Fibroblast of skin of left quadriceps (primary cell): Measurements from ENCODE around the gene ZSCAN12.
A peak's percentile ranks its signal among the peaks of the same experiment; 100 is the strongest.

Experiments used
- DNase-seq, 2 experiments: peaks; one replicate each; pipeline ENCODE4 v3.0.0-alpha.2; 2013; ENCODE audit warnings: low read depth in 2 of 2

The ZSCAN12 gene

GRCh38 chr6:28353981-28354676, 45.4 kb downstream of the ZSCAN12 start:
- no peak for DNase-seq

- no peak for DNase-seq
Observed at GRCh38 chr6:28353356-28353755, 46.2 kb downstream of the ZSCAN12 start.

DNA sequence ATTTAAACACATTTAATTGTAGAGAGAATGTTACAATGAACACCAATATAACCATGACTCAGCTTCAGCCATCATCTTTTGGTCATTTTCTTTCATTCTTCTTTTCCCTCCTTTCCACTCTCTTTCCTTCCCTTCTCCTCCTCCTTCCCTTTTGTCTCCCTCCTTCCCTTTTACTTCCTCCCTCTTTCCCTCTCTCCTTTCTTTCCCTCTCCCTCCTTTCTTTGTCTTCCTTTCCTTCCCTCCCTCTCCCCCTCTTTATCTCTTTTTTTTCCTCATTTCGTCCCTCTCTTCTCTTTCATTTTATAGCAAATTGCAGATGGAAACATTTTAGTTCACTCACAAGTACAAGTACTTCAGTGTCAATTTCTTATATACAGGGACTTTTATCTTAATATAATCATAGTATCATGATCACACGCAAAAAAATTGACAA, 48.0 kb downstream of the ZSCAN12 start:
- DNase-seq = no peak

DNA sequence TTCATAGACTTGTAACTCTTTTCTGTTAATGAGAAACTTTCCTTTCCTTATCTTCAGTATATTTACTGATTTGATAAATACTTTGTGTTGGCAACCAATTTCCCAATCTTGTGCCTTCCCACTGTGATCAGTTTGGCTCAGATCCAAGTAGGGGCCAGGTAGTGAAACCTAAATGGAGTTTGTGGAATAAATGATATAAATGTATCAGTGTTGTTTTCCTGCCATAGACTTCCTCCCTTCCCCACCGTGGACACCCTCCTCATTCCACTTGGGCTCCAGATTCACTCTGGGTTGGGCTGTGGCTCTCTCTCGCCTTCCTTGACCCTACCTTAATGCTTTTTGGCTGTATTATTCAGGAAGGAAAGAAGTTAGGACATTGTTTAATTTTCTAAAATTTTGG, 48.5 kb downstream of the ZSCAN12 start:
- no peak for DNase-seq

- peak; percentile 25 to 28 for DNase-seq
Observed at GRCh38 chr6:28349892-28350737, 49.4 kb downstream of the ZSCAN12 start, which contains the start of gene ZKSCAN3. Gene ZKSCAN3, plus strand, starts transcription at chr6:28349947. Its CDS starts 9,640 bp downstream, at chr6:28359587.

DNA sequence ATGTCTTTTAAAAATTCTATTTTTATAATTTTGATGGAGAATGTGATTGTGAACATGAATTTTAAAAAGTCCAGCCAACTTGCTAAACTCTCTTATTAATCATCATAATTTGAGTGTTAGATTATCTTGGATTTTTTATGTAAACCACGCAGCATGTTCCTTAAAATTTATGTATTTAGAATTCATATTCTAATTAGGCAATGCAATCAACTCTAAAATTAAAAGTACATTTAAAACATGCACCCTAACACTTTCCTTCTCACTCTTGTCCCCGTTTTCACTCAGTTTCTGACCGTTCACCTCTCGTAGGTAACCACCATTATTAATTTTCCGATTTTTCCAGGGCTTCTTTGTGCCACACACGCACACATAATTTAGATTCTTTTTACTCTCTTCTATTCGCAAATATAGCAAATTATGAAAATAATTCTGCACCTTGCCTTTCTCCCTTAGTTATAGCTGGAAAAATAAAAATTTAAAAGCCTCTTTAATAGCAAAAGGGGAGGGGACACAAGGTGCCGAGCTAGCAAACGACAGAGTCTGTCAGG, 50.1 kb downstream of the ZSCAN12 start:
- DNase-seq = no peak

DNA sequence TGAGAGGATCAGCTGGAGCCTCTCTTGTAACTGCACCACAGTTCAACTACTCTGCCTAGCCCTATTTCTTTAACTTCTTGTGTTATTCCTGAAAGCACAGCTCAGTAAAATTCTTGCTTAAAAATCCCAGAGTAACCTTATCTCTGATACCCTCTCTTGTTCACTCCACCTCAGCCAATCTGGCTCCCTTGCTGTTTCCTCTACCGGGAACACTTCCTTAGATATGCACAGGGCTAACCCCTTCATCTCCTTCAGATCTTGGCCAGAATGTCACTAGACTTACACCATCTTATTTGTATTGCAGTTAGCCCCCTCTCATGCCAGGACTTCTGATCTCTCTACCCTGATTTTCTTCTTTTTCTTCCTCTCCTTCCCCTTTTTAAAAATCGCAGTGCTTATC, 52.4 kb downstream of the ZSCAN12 start:
- no peak for DNase-seq

GRCh38 chr6:28345201-28345600, 54.3 kb downstream of the ZSCAN12 start:
- DNase-seq = no peak

- no peak for DNase-seq
Observed at GRCh38 chr6:28343898-28344677, 55.5 kb downstream of the ZSCAN12 start.

- no peak for DNase-seq
Observed at GRCh38 chr6:28340310-28341095, 59.0 kb downstream of the ZSCAN12 start.

DNA sequence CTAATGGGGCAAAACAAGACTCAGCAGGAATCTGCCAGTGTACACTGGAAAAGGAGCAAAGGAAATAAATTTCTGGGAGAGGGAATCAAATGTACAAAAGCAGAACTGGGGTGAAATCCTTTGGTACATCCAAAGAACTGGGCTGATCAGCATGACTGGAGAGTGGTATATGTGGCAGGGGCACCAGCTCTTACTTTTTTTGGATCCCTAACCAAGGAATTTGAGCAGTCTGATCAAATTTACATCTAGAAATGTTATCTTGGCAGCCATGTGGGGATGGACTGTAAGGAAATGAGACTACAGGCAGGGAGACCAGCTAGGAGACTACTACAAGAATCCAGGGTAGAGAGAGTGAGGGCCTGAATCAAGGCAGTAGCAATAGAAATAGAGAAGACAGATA, 62.4 kb downstream of the ZSCAN12 start:
- no peak for DNase-seq

DNA sequence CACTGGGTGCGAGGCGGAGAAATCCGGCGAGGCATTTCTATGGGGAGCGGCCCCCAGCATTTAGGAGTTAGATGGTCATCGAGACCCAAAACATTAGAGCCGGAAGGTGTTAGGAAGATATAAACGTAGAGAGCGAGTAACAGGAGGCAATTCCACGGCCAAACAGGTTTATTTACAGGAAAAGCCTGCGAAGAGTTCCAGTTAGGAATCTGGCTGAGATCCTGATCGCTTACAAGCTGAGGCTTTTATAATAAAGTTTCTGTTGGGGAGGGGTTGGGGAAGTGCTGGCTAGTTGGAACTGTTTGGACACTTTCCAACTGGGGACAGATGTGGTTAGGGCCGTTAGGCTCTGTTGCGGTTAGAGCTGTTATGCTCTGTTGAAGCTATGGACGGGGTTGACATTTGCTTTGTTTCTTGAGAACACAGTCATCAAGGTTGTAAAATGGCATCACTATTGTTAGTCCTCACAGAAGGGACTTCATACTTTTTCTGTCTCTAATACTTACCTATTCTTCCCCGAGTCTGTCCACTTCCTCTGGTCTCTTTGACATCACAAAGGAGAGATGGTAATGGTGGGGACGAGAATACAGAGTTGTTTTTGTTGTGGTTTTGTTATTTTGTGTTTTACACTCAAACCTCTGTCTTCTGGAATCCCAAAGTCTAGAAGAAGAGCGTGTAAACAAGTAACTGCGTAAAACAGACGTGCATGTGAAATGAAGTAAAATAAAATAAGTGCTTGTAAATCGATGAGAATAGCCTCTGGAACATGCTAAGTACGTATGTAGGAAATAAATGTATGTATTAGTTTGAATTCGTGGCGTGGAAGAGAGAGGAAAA, 63.0 kb downstream of the ZSCAN12 start:
- peak in 1 of 2 experiments; percentile 5 for DNase-seq

- DNase-seq = peak; percentile 96 to 97
Observed at GRCh38 chr6:28335564-28336283, 63.8 kb downstream of the ZSCAN12 start, which contains the start of gene ZSCAN31. Gene ZSCAN31, minus strand, starts transcription at chr6:28336148. Its CDS starts 6,465 bp downstream, at chr6:28329683.

- DNase-seq = no peak
Observed at GRCh38 chr6:28335040-28335563, 64.4 kb downstream of the ZSCAN12 start.

DNA sequence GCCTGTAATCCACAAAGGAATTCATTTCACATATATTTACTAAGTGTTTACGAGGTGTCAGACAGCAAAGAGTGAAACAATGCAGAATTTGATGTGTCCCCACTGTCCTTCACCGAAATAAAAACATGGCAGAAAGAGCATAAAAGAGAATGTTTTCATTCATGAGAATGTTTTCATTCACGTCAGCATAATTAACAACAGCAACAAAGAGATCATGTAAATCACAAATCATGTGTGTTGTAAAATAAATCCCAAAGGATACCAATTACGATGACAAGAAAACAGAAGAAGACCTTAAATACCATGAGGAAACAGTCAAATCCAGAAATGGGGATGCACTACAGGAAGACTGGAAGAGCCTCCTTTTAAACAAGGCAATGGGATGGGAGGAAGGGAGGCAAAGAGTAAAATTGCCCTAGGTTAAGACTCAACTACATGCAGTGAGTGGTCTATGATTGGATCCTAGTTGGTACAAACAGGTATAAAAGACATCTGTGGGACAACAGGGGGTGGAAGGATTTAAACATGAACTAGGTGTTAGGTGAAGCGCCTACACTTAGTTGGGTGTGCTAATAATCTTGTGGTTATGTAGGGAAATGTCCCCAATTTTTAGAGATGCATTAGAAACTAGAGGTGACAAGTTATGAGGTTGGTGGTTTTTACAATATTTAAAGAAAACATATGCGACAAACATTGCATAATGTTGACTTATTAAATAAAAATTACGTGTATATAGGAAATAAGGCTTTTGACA, 65.1 kb downstream of the ZSCAN12 start:
- DNase-seq = no peak

DNA sequence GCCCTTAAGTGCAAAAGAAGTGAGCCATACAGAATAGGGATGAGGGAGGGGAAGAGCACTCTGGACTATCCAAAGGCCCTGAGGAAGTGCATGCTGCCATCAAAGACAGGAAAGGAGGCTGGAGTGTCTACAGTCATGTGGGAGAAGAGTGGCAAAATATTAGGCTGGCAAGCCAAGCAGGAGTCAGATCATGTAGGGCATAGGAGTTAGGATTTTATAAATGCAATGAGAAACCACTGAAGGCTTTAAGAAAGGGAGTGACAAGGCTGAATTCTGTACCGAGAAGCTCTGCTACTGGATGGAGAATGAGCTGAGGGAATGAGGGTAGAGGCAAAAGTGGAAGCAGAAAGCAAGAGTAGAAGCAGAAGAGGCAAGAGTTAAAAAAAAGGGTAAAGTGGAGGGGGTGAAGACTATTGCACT, 65.9 kb downstream of the ZSCAN12 start:
- no peak for DNase-seq

DNA sequence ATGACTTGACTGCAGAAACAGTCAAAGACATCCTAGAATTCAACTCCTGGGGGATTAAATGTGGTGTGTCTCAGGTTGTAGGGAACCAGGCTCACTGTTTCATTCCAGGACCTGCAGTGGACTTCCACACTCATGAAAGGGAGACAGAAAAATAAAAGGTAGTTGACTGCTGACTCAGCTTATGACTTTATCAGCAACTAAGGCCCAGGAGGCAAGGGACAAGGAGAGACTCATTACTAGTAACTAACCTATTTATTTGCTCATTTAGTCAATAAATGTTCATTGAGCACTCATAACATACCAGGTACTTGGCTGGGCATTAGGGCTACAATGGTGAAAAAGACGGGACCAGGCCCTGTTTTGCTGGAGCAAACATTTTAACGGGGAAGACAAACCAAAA, 66.5 kb downstream of the ZSCAN12 start:
- no peak for DNase-seq

GRCh38 chr6:28330041-28330440, 69.5 kb downstream of the ZSCAN12 start:
- no peak for DNase-seq
